Measurements from ENCODE around the gene TBK1. TPM values are rescaled to one million over a fixed set of nuclear protein-coding genes. Genes with fewer than 3 reads are reported as not detected.

Gene TBK1
- total RNA-seq, 3 donors from 2014 or later (not counting 1 experiment from before 2014, with no cell fraction given), result 48.4 to 57.1 (median 48.8) TPM

- no peaks in the 10 kb centered on the region for H3K9me3 ChIP-seq (ENCODE audit: control insufficient read depth, insufficient read depth, low read length)
- peak overlapping the region; percentile 94 to 97 for H3K27ac Mint-ChIP-seq
- DNase-seq, result peak in 1 of 2 donors; percentile 16
Measured at GRCh38 chr12:64450057-64450640, 1.8 kb upstream of the TBK1 start.

GRCh38 chr12:64450711-64451486 is 1.0 kb upstream of the TBK1 start:
- peaks cover 32 to 40% of the 10 kb centered on the region in 2 donors for H3K4me1 Mint-ChIP-seq
- H3K27me3 ChIP-seq (ENCODE audit: control insufficient read depth, insufficient read depth, low read length), result no peaks in the 10 kb centered on the region
- TF ChIP-seq CTCF (IDR thresholded peaks at IDR 0.05), result no peak
- H3K4me3 ChIP-seq (ENCODE audit: low read length), result peak overlapping the region; percentile 98
- 16% methylated on average over 6 of the region's 8 CpGs for WGBS (ENCODE audit: insufficient coverage)
- intact Hi-C loops (cut with micrococcal nuclease), result loop anchor here (1.0 to 10.0 kb wide), 2 partner anchors 9 to 224 kb away; no protein-coding TSS in a partner anchor
- H3K4me3 Mint-ChIP-seq, result peak overlapping the region; percentile 96
- H3K9me3 Mint-ChIP-seq, result no peaks in the 10 kb centered on the region
- peak overlapping the region; percentile 94 to 97 for H3K27ac Mint-ChIP-seq
- peaks cover 11% of the 10 kb centered on the region for H3K4me1 ChIP-seq (ENCODE audit: control insufficient read depth, insufficient read depth, low read length)
- no peaks in the 10 kb centered on the region for H3K9me3 ChIP-seq (ENCODE audit: control insufficient read depth, insufficient read depth, low read length)
- peaks cover 11% of the 10 kb centered on the region for H3K36me3 ChIP-seq (ENCODE audit: control insufficient read depth, insufficient read depth, low read length)
- peak overlapping the region; percentile 89 for H3K27ac ChIP-seq (ENCODE audit: low read length)
- no peaks in the 10 kb centered on the region for H3K27me3 Mint-ChIP-seq (ENCODE audit: low read depth in 2 of 2)
- DNase-seq (peak in 1 of 2 donors; percentile 41), ATAC-seq (peak in 2 of 3 donors; percentile 10 to 31)
- no peaks in the 10 kb centered on the region for H3K36me3 Mint-ChIP-seq

More at GRCh38 chr12:64450057-64450640, 1.8 kb upstream of the TBK1 start:
- no peaks in the 10 kb centered on the region for H3K9me3 Mint-ChIP-seq
- H3K4me3 Mint-ChIP-seq, result peak overlapping the region; percentile 96
- 83% methylated on average over 1 of the region's 2 CpGs for WGBS (ENCODE audit: insufficient coverage)
- peaks cover 11% of the 10 kb centered on the region for H3K4me1 ChIP-seq (ENCODE audit: control insufficient read depth, insufficient read depth, low read length)
- intact Hi-C loops (cut with micrococcal nuclease), result loop anchor here (1.0 to 10.0 kb wide), 2 partner anchors 10 to 225 kb away; no protein-coding TSS in a partner anchor
- H3K36me3 Mint-ChIP-seq, result no peaks in the 10 kb centered on the region
- TF ChIP-seq CTCF (IDR thresholded peaks at IDR 0.05), result no peak
- H3K36me3 ChIP-seq (ENCODE audit: control insufficient read depth, insufficient read depth, low read length), result peaks cover 17% of the 10 kb centered on the region
- peaks cover 30 to 33% of the 10 kb centered on the region in 2 donors for H3K4me1 Mint-ChIP-seq
- no peaks in the 10 kb centered on the region for H3K27me3 Mint-ChIP-seq (ENCODE audit: low read depth in 2 of 2)
- no peak for ATAC-seq
- no peak overlapping the region for H3K4me3 ChIP-seq (ENCODE audit: low read length)
- no peaks in the 10 kb centered on the region for H3K27me3 ChIP-seq (ENCODE audit: control insufficient read depth, insufficient read depth, low read length)
- no peak overlapping the region for H3K27ac ChIP-seq (ENCODE audit: low read length)

- peaks cover 45 to 46% of the 10 kb centered on the region in 2 donors for H3K4me1 Mint-ChIP-seq
Measured at GRCh38 chr12:64452559-64453329, 824 bp downstream of the TBK1 start.

More at GRCh38 chr12:64452559-64453329, 824 bp downstream of the TBK1 start:
- H3K27me3 ChIP-seq (ENCODE audit: control insufficient read depth, insufficient read depth, low read length), result no peaks in the 10 kb centered on the region
- peak overlapping the region; percentile 89 for H3K27ac ChIP-seq (ENCODE audit: low read length)
- intact Hi-C loops (cut with micrococcal nuclease), result loop anchor here (2.0 to 10.0 kb wide), 2 partner anchors 48 to 222 kb away; partner anchors contain the start of gene XPOT
- DNase-seq (peak in 1 of 2 donors; percentile 61), ATAC-seq (peak; percentile 17 to 50 (median 32))
- H3K4me3 ChIP-seq (ENCODE audit: low read length), result peak overlapping the region; percentile 98
- Mint-ChIP-seq H3K36me3 (no peaks in the 10 kb centered on the region), H3K4me3 (peak overlapping the region; percentile 96), H3K27me3 (ENCODE audit: low read depth in 2 of 2) (no peaks in the 10 kb centered on the region), H3K9me3 (no peaks in the 10 kb centered on the region), H3K27ac (peak overlapping the region; percentile 94 to 97)
- H3K4me1 ChIP-seq (ENCODE audit: control insufficient read depth, insufficient read depth, low read length), result peaks cover 11% of the 10 kb centered on the region
- H3K36me3 ChIP-seq (ENCODE audit: control insufficient read depth, insufficient read depth, low read length), result peaks cover 5% of the 10 kb centered on the region
- TF ChIP-seq CTCF (IDR thresholded peaks at IDR 0.05), result no peak
- no peaks in the 10 kb centered on the region for H3K9me3 ChIP-seq (ENCODE audit: control insufficient read depth, insufficient read depth, low read length)
- 2% methylated on average over 14 of the region's 16 CpGs for WGBS (ENCODE audit: insufficient coverage)

Data from natural killer cell (primary cell).